ENCODE measurements around the gene MED15.

MED15 gene

GRCh38 chr22:20547029-20547428 lies 39.6 kb downstream of the MED15 start:
- no peak overlapping the region for H3K27ac ChIP-seq (ENCODE audit: low read depth, low read length)
- no peaks in the 10 kb centered on the region for H3K36me3 ChIP-seq (ENCODE audit: control insufficient read depth, insufficient read depth, low read length)
- no peak overlapping the region for H3K4me3 ChIP-seq (ENCODE audit: low read length)
- H3K9ac ChIP-seq (ENCODE audit: low read length), result no peak overlapping the region
- H3K27me3 ChIP-seq (ENCODE audit: control insufficient read depth, insufficient read depth, low read length), result no peaks in the 10 kb centered on the region
- peaks cover 31% of the 10 kb centered on the region for H3K4me1 ChIP-seq (ENCODE audit: control insufficient read depth, insufficient read depth, low read length)

- Histone ChIP-seq H3K27me3 (ENCODE audit: control insufficient read depth, insufficient read depth, low read length) (no peaks in the 10 kb centered on the region), H3K27ac (ENCODE audit: low read depth, low read length) (no peak overlapping the region), H3K4me3 (ENCODE audit: low read length) (no peak overlapping the region), H3K36me3 (ENCODE audit: control insufficient read depth, insufficient read depth, low read length) (peaks cover 1% of the 10 kb centered on the region), H3K4me1 (ENCODE audit: control insufficient read depth, insufficient read depth, low read length) (peaks cover 40% of the 10 kb centered on the region), H3K9ac (ENCODE audit: low read length) (no peak overlapping the region)
Measured at GRCh38 chr22:20548806-20549205, 41.4 kb downstream of the MED15 start.

DNA sequence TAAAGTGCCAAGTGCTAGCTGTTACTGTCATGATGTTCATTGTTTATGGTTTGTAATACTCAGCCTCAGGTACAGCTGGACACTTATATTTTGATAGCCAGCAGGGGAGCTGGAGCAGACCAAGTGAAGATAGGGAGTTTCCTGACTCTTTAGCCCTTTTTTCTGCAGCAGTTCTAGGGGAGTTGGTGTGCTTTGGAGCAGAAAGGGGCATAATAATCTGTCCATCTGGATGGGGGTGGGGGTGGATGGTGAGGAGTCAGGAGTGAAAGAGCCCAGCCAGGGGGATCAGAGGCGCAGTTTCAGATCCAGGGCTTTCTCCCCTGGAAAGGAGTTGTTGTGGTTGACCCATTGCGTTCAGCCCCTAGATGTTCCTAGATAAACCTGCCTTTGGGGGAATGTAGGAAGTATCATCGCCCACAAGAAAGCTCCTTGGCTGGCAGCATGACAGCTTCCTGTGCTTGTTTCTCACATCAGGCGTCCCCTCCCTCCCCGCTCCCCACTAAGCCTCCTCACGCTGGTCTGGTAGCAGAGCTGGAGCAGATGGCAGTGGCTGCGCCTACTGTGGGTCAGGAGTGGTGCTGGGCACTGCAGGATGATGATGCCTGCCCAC lies 41.9 kb downstream of the MED15 start:
- Histone ChIP-seq H3K27ac (ENCODE audit: low read depth, low read length) (peak overlapping the region; percentile 98), H3K9ac (ENCODE audit: low read length) (no peak overlapping the region), H3K4me1 (ENCODE audit: control insufficient read depth, insufficient read depth, low read length) (peaks cover 40% of the 10 kb centered on the region), H3K4me3 (ENCODE audit: low read length) (no peak overlapping the region), H3K27me3 (ENCODE audit: control insufficient read depth, insufficient read depth, low read length) (no peaks in the 10 kb centered on the region), H3K36me3 (ENCODE audit: control insufficient read depth, insufficient read depth, low read length) (peaks cover 6% of the 10 kb centered on the region)

GRCh38 chr22:20550057-20550817 lies 42.8 kb downstream of the MED15 start:
- H3K27ac ChIP-seq (ENCODE audit: low read depth, low read length), result peak overlapping the region; percentile 98
- peaks cover 7% of the 10 kb centered on the region for H3K36me3 ChIP-seq (ENCODE audit: control insufficient read depth, insufficient read depth, low read length)
- H3K9ac ChIP-seq (ENCODE audit: low read length), result peak overlapping the region; percentile 40
- peaks cover 40% of the 10 kb centered on the region for H3K4me1 ChIP-seq (ENCODE audit: control insufficient read depth, insufficient read depth, low read length)
- peak overlapping the region; percentile 38 for H3K4me3 ChIP-seq (ENCODE audit: low read length)
- no peaks in the 10 kb centered on the region for H3K27me3 ChIP-seq (ENCODE audit: control insufficient read depth, insufficient read depth, low read length)

- H3K9ac ChIP-seq (ENCODE audit: low read length), result peak overlapping the region; percentile 32
- peak overlapping the region; percentile 98 for H3K27ac ChIP-seq (ENCODE audit: low read depth, low read length)
Measured at GRCh38 chr22:20550851-20551744, 43.7 kb downstream of the MED15 start.

DNA sequence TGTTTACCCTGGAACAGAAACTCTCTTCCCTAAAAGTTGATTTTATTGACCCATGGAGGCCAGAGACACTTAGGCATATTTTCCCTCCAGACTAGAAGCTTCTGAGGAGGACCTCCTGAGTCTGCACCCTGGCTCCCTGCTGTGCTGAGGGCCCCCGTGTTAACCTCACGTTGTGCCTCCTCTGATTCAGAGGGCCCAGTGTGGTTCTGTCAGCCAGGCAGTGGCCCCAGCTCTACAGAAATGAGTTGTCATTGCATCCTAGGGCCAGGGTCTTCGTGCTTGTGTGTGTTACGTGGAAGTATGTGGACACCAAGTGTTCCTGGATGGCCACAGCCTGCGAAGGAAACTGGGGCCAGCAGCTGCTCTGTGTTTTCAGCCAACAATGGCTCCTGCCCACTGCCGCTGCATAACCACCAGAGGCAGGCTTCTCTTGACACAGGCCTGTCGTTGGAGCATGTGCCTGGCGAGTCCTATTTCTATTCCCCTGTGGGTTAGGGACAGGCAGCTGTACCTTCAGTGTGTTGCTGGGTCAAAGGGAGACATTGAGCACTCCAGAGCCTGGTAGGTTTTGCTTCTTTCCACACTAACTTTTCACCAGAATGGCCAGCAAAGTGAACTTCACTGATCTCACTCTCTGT lies 44.5 kb downstream of the MED15 start:
- peaks cover 11% of the 10 kb centered on the region for H3K36me3 ChIP-seq (ENCODE audit: control insufficient read depth, insufficient read depth, low read length)
- H3K27me3 ChIP-seq (ENCODE audit: control insufficient read depth, insufficient read depth, low read length), result no peaks in the 10 kb centered on the region
- peak overlapping the region; percentile 38 for H3K4me3 ChIP-seq (ENCODE audit: low read length)
- H3K27ac ChIP-seq (ENCODE audit: low read depth, low read length), result peak overlapping the region; percentile 98
- H3K4me1 ChIP-seq (ENCODE audit: control insufficient read depth, insufficient read depth, low read length), result peaks cover 40% of the 10 kb centered on the region
- H3K9ac ChIP-seq (ENCODE audit: low read length), result peak overlapping the region; percentile 19

More at GRCh38 chr22:20550851-20551744, 43.7 kb downstream of the MED15 start:
- peaks cover 40% of the 10 kb centered on the region for H3K4me1 ChIP-seq (ENCODE audit: control insufficient read depth, insufficient read depth, low read length)
- H3K27me3 ChIP-seq (ENCODE audit: control insufficient read depth, insufficient read depth, low read length), result no peaks in the 10 kb centered on the region
- H3K36me3 ChIP-seq (ENCODE audit: control insufficient read depth, insufficient read depth, low read length), result peaks cover 11% of the 10 kb centered on the region
- peak overlapping the region; percentile 38 for H3K4me3 ChIP-seq (ENCODE audit: low read length)

- no peak overlapping the region for H3K4me3 ChIP-seq (ENCODE audit: low read length)
Measured at GRCh38 chr22:20552443-20553401, 45.3 kb downstream of the MED15 start.

GRCh38 chr22:20553947-20554741 lies 46.7 kb downstream of the MED15 start:
- Histone ChIP-seq H3K27me3 (ENCODE audit: control insufficient read depth, insufficient read depth, low read length) (no peaks in the 10 kb centered on the region), H3K36me3 (ENCODE audit: control insufficient read depth, insufficient read depth, low read length) (peaks cover 11% of the 10 kb centered on the region), H3K4me3 (ENCODE audit: low read length) (no peak overlapping the region), H3K27ac (ENCODE audit: low read depth, low read length) (no peak overlapping the region), H3K9ac (ENCODE audit: low read length) (no peak overlapping the region), H3K4me1 (ENCODE audit: control insufficient read depth, insufficient read depth, low read length) (peaks cover 39% of the 10 kb centered on the region)

More at GRCh38 chr22:20552443-20553401, 45.3 kb downstream of the MED15 start:
- peaks cover 40% of the 10 kb centered on the region for H3K4me1 ChIP-seq (ENCODE audit: control insufficient read depth, insufficient read depth, low read length)
- no peaks in the 10 kb centered on the region for H3K27me3 ChIP-seq (ENCODE audit: control insufficient read depth, insufficient read depth, low read length)
- peak overlapping the region; percentile 98 for H3K27ac ChIP-seq (ENCODE audit: low read depth, low read length)
- no peak overlapping the region for H3K9ac ChIP-seq (ENCODE audit: low read length)
- peaks cover 11% of the 10 kb centered on the region for H3K36me3 ChIP-seq (ENCODE audit: control insufficient read depth, insufficient read depth, low read length)

DNA sequence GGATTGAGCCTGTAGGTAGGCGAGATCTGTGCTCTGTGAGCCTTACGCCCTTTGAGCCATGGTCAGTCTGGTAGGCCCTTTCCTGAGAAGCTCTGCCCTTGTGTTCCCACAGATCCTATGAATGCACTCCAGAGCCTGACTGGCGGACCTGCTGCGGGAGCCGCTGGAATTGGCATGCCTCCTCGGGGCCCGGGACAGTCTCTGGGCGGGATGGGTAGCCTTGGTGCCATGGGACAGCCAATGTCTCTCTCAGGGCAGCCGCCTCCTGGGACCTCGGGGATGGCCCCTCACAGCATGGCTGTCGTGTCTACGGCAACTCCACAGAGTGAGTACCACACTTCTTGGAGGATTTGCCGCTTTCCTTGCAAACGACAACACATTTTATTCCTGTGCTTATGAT lies 47.4 kb downstream of the MED15 start:
- H3K27ac ChIP-seq (ENCODE audit: low read depth, low read length), result no peak overlapping the region
- H3K27me3 ChIP-seq (ENCODE audit: control insufficient read depth, insufficient read depth, low read length), result no peaks in the 10 kb centered on the region
- H3K36me3 ChIP-seq (ENCODE audit: control insufficient read depth, insufficient read depth, low read length), result peaks cover 11% of the 10 kb centered on the region
- no peak overlapping the region for H3K4me3 ChIP-seq (ENCODE audit: low read length)
- peaks cover 32% of the 10 kb centered on the region for H3K4me1 ChIP-seq (ENCODE audit: control insufficient read depth, insufficient read depth, low read length)
- no peak overlapping the region for H3K9ac ChIP-seq (ENCODE audit: low read length)

- peaks cover 14% of the 10 kb centered on the region for H3K36me3 ChIP-seq (ENCODE audit: control insufficient read depth, insufficient read depth, low read length)
- H3K4me1 ChIP-seq (ENCODE audit: control insufficient read depth, insufficient read depth, low read length), result no peaks in the 10 kb centered on the region
- no peak overlapping the region for H3K27ac ChIP-seq (ENCODE audit: low read depth, low read length)
- no peaks in the 10 kb centered on the region for H3K27me3 ChIP-seq (ENCODE audit: control insufficient read depth, insufficient read depth, low read length)
- no peak overlapping the region for H3K4me3 ChIP-seq (ENCODE audit: low read length)
- no peak overlapping the region for H3K9ac ChIP-seq (ENCODE audit: low read length)
Measured at GRCh38 chr22:20558534-20558933, 51.1 kb downstream of the MED15 start.
